Astrocyte (in vitro differentiated cells and primary cell): Measurements from ENCODE around the gene FCHO2.
A peak's percentile ranks its signal among the peaks of the same experiment; 100 is the strongest.

ENCODE experiments used
- CTCF ChIP-seq: IDR thresholded peaks from 2 replicates; pipeline ENCODE4 v1.5.1; 2011; ENCODE audit warnings: low read depth, mild to moderate bottlenecking, inconsistent platforms, low read length, moderate library complexity; ENCODE audit not compliant: insufficient read depth
- EZH2 ChIP-seq: IDR thresholded peaks from 2 replicates; pipeline ENCODE4 v1.6.1; 2012; ENCODE audit warnings: mild to moderate bottlenecking, low read length, inconsistent platforms; ENCODE audit not compliant: insufficient read depth

DNA sequence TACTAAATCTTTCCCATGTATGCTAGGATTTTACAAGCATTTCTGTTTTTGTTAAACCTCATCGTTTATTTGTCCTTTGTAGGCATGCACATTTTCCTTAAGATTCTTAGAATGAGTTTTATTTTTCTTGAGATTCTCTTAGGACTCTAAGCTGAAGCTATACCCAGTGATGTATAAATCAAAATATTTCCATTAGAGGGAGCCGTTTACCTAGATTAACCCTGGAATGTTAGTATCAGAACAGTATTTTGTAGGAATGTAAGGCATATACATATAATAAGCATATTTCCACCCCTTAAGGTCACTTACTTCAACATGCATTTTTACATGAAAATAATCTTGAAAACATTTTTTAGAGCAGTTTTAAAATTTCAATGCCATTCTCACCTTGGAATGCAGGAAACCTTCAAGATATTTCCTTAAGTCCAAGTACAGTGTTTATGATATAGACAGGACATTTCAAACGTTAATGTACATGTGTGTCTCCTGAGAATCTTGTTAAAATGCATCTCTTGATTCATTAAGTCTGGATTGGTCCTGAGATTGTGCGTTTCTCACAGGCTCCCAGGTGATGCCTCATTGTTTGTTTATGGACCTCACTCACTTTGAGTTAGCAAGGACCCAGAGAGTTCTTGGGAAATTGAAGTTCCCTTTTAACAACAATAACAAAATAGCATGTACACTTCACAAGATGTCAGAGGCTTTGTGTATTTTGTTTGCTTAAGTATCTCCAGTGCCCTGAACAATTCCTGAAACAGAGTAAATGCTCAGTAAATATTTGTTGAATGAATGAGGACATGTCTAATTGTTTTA is 34.9 kb upstream of the FCHO2 start:
- peak; percentile 23 for TF ChIP-seq CTCF
- no peak for TF ChIP-seq EZH2
